Measurements from ENCODE around the gene CIAO3.

DNA sequence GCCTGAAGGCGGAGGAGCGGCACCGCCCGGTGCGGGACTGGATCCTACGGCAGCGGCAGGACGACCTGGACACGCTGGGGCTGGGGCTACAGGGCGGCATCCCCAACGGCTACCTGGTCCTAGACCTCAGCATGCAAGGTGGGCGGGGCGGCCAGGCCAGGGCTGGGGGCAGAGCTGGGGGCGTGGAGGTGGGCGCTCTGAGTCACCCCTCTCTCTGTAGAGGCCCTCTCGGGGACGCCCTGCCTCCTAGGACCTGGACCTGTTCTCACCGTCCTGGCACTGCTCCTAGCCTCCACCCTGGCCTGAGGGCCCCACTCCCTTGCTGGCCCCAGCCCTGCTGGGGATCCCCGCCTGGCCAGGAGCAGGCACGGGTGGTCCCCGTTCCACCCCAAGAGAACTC, 27.6 kb upstream of the CIAO3 start:
- TF ChIP-seq, protein P1, sequence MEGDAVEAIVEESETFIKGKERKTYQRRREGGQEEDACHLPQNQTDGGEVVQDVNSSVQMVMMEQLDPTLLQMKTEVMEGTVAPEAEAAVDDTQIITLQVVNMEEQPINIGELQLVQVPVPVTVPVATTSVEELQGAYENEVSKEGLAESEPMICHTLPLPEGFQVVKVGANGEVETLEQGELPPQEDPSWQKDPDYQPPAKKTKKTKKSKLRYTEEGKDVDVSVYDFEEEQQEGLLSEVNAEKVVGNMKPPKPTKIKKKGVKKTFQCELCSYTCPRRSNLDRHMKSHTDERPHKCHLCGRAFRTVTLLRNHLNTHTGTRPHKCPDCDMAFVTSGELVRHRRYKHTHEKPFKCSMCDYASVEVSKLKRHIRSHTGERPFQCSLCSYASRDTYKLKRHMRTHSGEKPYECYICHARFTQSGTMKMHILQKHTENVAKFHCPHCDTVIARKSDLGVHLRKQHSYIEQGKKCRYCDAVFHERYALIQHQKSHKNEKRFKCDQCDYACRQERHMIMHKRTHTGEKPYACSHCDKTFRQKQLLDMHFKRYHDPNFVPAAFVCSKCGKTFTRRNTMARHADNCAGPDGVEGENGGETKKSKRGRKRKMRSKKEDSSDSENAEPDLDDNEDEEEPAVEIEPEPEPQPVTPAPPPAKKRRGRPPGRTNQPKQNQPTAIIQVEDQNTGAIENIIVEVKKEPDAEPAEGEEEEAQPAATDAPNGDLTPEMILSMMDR (IDR thresholded peaks at IDR 0.05): no peak
- TF ChIP-seq POLR2AphosphoS5 (IDR thresholded peaks at IDR 0.05) (no peak), POLR2A (IDR thresholded peaks at IDR 0.05) (no peak)

Measured in suprapubic skin (tissue), 4 donors.